Gastroesophageal sphincter (tissue), 4 donors: ENCODE measurements around the gene RAD51B. TPM values are rescaled to one million over a fixed set of nuclear protein-coding genes. Genes with fewer than 3 reads are reported as not detected.

Source experiments
- ATAC-seq: fragments of 150-250 bp; one replicate; pipeline ENCODE4 v1.9.1; 2016; ENCODE audit warnings: mild to moderate bottlenecking, moderate library complexity
- H3K27ac ChIP-seq, 4 donors: fragments of 200-600 bp; sonication (generic) in 3 of 4; 1 replicate in 3 of 4; 2 replicates in 1 of 4; pipeline ENCODE4 v1.5.1; 2016 to 2019
- H3K27me3 ChIP-seq: fragments of 200-600 bp; sonication (generic); one replicate; pipeline ENCODE4 v1.5.1; 2019
- H3K36me3 ChIP-seq, 2 donors: fragments of 200-600 bp; sonication (generic); one replicate each; pipeline ENCODE4 v1.5.1; 2019; ENCODE audit warnings: control low read depth in 1 of 2
- H3K4me1 ChIP-seq, 3 donors: fragments of 200-600 bp; sonication (generic); 1 replicate in 2 of 3; 2 replicates in 1 of 3; pipeline ENCODE4 v1.5.1; 2016 to 2019; ENCODE audit warnings: control low read depth in 2 of 3
- H3K4me3 ChIP-seq, 2 donors: fragments of 200-600 bp; sonication (generic); one replicate each; pipeline ENCODE4 v1.5.1; 2019; ENCODE audit warnings: mild to moderate bottlenecking in 1 of 2, moderate library complexity in 1 of 2
- H3K9me3 ChIP-seq, 3 donors: fragments of 200-600 bp; sonication (generic); one replicate each; pipeline ENCODE4 v1.5.1; 2017 to 2019; ENCODE audit warnings: control low read depth in 2 of 3
- CTCF ChIP-seq, 4 experiments: fragments of 200-600 bp in 2 of 4; fragments of 450-650 bp in 2 of 4; sonication (generic) in 1 of 4; IDR thresholded peaks; one replicate each; pipeline ENCODE4 v1.5.1; 2017 to 2019; ENCODE audit warnings: antibody characterized with exemption in 4 of 4, mild to moderate bottlenecking in 2 of 4, moderate library complexity in 2 of 4
- EP300 ChIP-seq: sonication (generic); formaldehyde crosslinking; IDR thresholded peaks from one replicate; pipeline ENCODE4 v1.6.1; 2017; ENCODE audit warnings: antibody characterized with exemption, mild to moderate bottlenecking
- POLR2A ChIP-seq, 2 donors: fragments of 450-650 bp; IDR thresholded peaks; one replicate each; pipeline ENCODE4 v1.6.1; 2017; ENCODE audit warnings: antibody characterized with exemption in 2 of 2, mild to moderate bottlenecking in 2 of 2, moderate library complexity in 1 of 2
- POLR2AphosphoS5 ChIP-seq: sonication (generic); formaldehyde crosslinking; IDR thresholded peaks from one replicate; pipeline ENCODE4 v1.6.1; 2017; ENCODE audit warnings: antibody characterized with exemption
- WGBS, 2 donors: methylation state at CpG; one replicate each; pipeline ENCODE4 v1.1.5; 2018; ENCODE audit warnings: low coverage in 1 of 2; 5-methylcytosine and 5-hydroxymethylcytosine counted together
- total RNA-seq, 4 donors: library from RNA; depleted of rRNA; stranded (reverse); fragments of >200 nt; gene quantifications; one replicate each; pipeline ENCODE4 v1.1.0, GENCODE V29; 2016

The RAD51B gene
- total RNA-seq, 4 donors from 2014 or later: 5.1 to 7.0 (median 6.0) TPM

- 80 to 82% methylated on average over 1 to 4 of the region's 4 CpGs for WGBS, 2 donors
- no peak overlapping the region for H3K4me3 ChIP-seq
- TF ChIP-seq EP300 (no peak), POLR2A (IDR thresholded peaks at IDR 0.05) (no peak), CTCF (IDR thresholded peaks at IDR 0.05) (no peak), POLR2AphosphoS5 (peak; percentile 82)
- H3K27ac ChIP-seq: peak overlapping the region; percentile 56 to 80 (median 70)
- peaks cover 38 to 91% (median 45%) of the 10 kb centered on the region in 3 donors for H3K4me1 ChIP-seq
- peak; percentile 26 for ATAC-seq
- no peaks in the 10 kb centered on the region for H3K9me3 ChIP-seq
- H3K27me3 ChIP-seq: no peaks in the 10 kb centered on the region
- H3K36me3 ChIP-seq: no peaks in the 10 kb centered on the region
Measured at GRCh38 chr14:68395604-68396003, 576.0 kb downstream of the RAD51B start.

- Histone ChIP-seq H3K4me1 (peaks cover 37 to 91% (median 42%) of the 10 kb centered on the region in 3 donors), H3K27me3 (no peaks in the 10 kb centered on the region), H3K9me3 (no peaks in the 10 kb centered on the region), H3K36me3 (no peaks in the 10 kb centered on the region), H3K4me3 (no peak overlapping the region), H3K27ac (peak overlapping the region in 1 of 4 donors; percentile 63)
- 56 to 81% methylated on average over 3 of the region's 3 CpGs for WGBS, 2 donors
- no peak for ATAC-seq
- TF ChIP-seq CTCF (IDR thresholded peaks at IDR 0.05) (no peak), EP300 (no peak), POLR2AphosphoS5 (no peak), POLR2A (IDR thresholded peaks at IDR 0.05) (no peak)
Measured at GRCh38 chr14:68396461-68396860, 576.9 kb downstream of the RAD51B start.

GRCh38 chr14:68397371-68397811 is 577.8 kb downstream of the RAD51B start:
- H3K4me1 ChIP-seq: peaks cover 28 to 91% (median 35%) of the 10 kb centered on the region in 3 donors
- H3K9me3 ChIP-seq: no peaks in the 10 kb centered on the region
- no peaks in the 10 kb centered on the region for H3K36me3 ChIP-seq
- TF ChIP-seq POLR2AphosphoS5 (no peak), EP300 (no peak), POLR2A (IDR thresholded peaks at IDR 0.05) (no peak), CTCF (IDR thresholded peaks at IDR 0.05) (no peak)
- peak; percentile 53 for ATAC-seq
- peak overlapping the region in 3 of 4 donors; percentile 44 to 74 (median 63) for H3K27ac ChIP-seq
- no peaks in the 10 kb centered on the region for H3K27me3 ChIP-seq
- no peak overlapping the region for H3K4me3 ChIP-seq
- WGBS, 2 donors: 79 to 80% methylated on average over 3 to 5 of the region's 6 CpGs

- H3K4me1 ChIP-seq: peaks cover 24 to 90% (median 36%) of the 10 kb centered on the region in 3 donors
- no peaks in the 10 kb centered on the region for H3K9me3 ChIP-seq
- 35 to 45% methylated on average over 4 to 5 of the region's 6 CpGs for WGBS, 2 donors
- no peak for ATAC-seq
- H3K36me3 ChIP-seq: no peaks in the 10 kb centered on the region
- H3K27ac ChIP-seq: peak overlapping the region in 3 of 4 donors; percentile 44 to 74 (median 63)
- TF ChIP-seq POLR2A (IDR thresholded peaks at IDR 0.05) (no peak), CTCF (IDR thresholded peaks at IDR 0.05) (no peak), POLR2AphosphoS5 (no peak), EP300 (no peak)
- H3K27me3 ChIP-seq: no peaks in the 10 kb centered on the region
- no peak overlapping the region for H3K4me3 ChIP-seq
Measured at GRCh38 chr14:68397822-68398221, 578.2 kb downstream of the RAD51B start.

- Histone ChIP-seq H3K4me3 (no peak overlapping the region), H3K36me3 (no peaks in the 10 kb centered on the region), H3K27ac (peak overlapping the region in 3 of 4 donors; percentile 44 to 74 (median 63)), H3K4me1 (peaks cover 18 to 90% (median 35%) of the 10 kb centered on the region in 3 donors), H3K27me3 (no peaks in the 10 kb centered on the region), H3K9me3 (no peaks in the 10 kb centered on the region)
- no peak for TF ChIP-seq CTCF (IDR thresholded peaks at IDR 0.05)
- TF ChIP-seq EP300: no peak
- no peak for TF ChIP-seq POLR2AphosphoS5
- TF ChIP-seq POLR2A (IDR thresholded peaks at IDR 0.05): no peak
- ATAC-seq: no peak
- 40 to 43% methylated on average over 1 to 2 of the region's 2 CpGs for WGBS, 2 donors
Measured at GRCh38 chr14:68398370-68398769, 578.8 kb downstream of the RAD51B start.
